NB4 (cell line): ENCODE data around the gene GALNT15.

Experiments used
- DNase-seq: peaks from one replicate; pipeline ENCODE4 v3.0.0; 2010; ENCODE audit warnings: low read depth
- H3K4me3 ChIP-seq: one replicate; pipeline ENCODE4 v1.5.1; 2011; ENCODE audit warnings: mild to moderate bottlenecking, low read depth, low read length, moderate library complexity
- CTCF ChIP-seq: IDR thresholded peaks from one replicate; pipeline ENCODE4 v1.5.1; 2012; ENCODE audit warnings: low read depth, low read length
- MAX ChIP-seq: IDR thresholded peaks from 2 replicates; pipeline ENCODE4 v1.6.1; 2011; ENCODE audit warnings: low read depth, low read length
- MYC ChIP-seq: IDR thresholded peaks from 2 replicates; pipeline ENCODE4 v1.6.1; 2011; ENCODE audit warnings: low read depth, low read length
- POLR2A ChIP-seq: IDR thresholded peaks from 2 replicates; pipeline ENCODE4 v1.6.1; 2011; ENCODE audit warnings: mild to moderate bottlenecking; ENCODE audit not compliant: insufficient read length; ENCODE audit errors: extremely low read depth

The GALNT15 gene

GRCh38 chr3:16234281-16234680 lies 59.8 kb downstream of the GALNT15 start:
- H3K4me3 ChIP-seq = no peak overlapping the region
- DNase-seq = no peak
- TF ChIP-seq POLR2A (no peak), CTCF (no peak), MAX (no peak), MYC (no peak)

- no peak for TF ChIP-seq POLR2A
- TF ChIP-seq CTCF = no peak
- no peak for TF ChIP-seq MAX
- H3K4me3 ChIP-seq = no peak overlapping the region
- no peak for DNase-seq
Observed at GRCh38 chr3:16236030-16236639, 61.7 kb downstream of the GALNT15 start.

GRCh38 chr3:16236856-16237393 lies 62.4 kb downstream of the GALNT15 start:
- no peak for TF ChIP-seq POLR2A
- TF ChIP-seq MAX = no peak
- TF ChIP-seq CTCF = no peak
- no peak for TF ChIP-seq MYC
- no peak overlapping the region for H3K4me3 ChIP-seq
- DNase-seq = no peak

- DNase-seq = no peak
- no peak overlapping the region for H3K4me3 ChIP-seq
- TF ChIP-seq POLR2A = no peak
- TF ChIP-seq CTCF = no peak
- no peak for TF ChIP-seq MAX
- no peak for TF ChIP-seq MYC
Observed at GRCh38 chr3:16239086-16239770, 64.7 kb downstream of the GALNT15 start.

- no peak for DNase-seq
- TF ChIP-seq MAX (no peak), MYC (no peak), POLR2A (no peak), CTCF (no peak)
- H3K4me3 ChIP-seq = no peak overlapping the region
Observed at GRCh38 chr3:16239780-16240179, 65.3 kb downstream of the GALNT15 start.
